ENCODE results near the gene FANCC.

FANCC gene

GRCh38 chr9:95202076-95202681, 115.3 kb downstream of the FANCC start:
- no peak for DNase-seq (ENCODE audit: low read depth)
- no peak for TF ChIP-seq CTCF (IDR thresholded peaks at IDR 0.05; ENCODE audit: control insufficient read depth, extremely low read depth, insufficient read depth)
- H3K4me3 ChIP-seq (ENCODE audit: low read depth, low read length) = no peak overlapping the region

GRCh38 chr9:95201206-95201605, 116.3 kb downstream of the FANCC start:
- no peak overlapping the region for H3K4me3 ChIP-seq (ENCODE audit: low read depth, low read length)
- no peak for TF ChIP-seq CTCF (IDR thresholded peaks at IDR 0.05; ENCODE audit: control insufficient read depth, extremely low read depth, insufficient read depth)
- DNase-seq (ENCODE audit: low read depth) = no peak

GRCh38 chr9:95197692-95198271, 119.7 kb downstream of the FANCC start:
- H3K4me3 ChIP-seq (ENCODE audit: low read depth, low read length) = no peak overlapping the region
- DNase-seq (ENCODE audit: low read depth) = peak; percentile 76
- no peak for TF ChIP-seq CTCF (IDR thresholded peaks at IDR 0.05; ENCODE audit: control insufficient read depth, extremely low read depth, insufficient read depth)

- no peak overlapping the region for H3K4me3 ChIP-seq (ENCODE audit: low read depth, low read length)
- TF ChIP-seq CTCF (IDR thresholded peaks at IDR 0.05; ENCODE audit: control insufficient read depth, extremely low read depth, insufficient read depth) = no peak
- DNase-seq (ENCODE audit: low read depth) = no peak
Observed at GRCh38 chr9:95193480-95193879, 124.0 kb downstream of the FANCC start.

GRCh38 chr9:95193067-95193466, 124.4 kb downstream of the FANCC start:
- 0 out of 2 replicates have a peak, but pooled peaks have one; percentile 7 for TF ChIP-seq CTCF (IDR thresholded peaks at IDR 0.05; ENCODE audit: control insufficient read depth, extremely low read depth, insufficient read depth)
- no peak overlapping the region for H3K4me3 ChIP-seq (ENCODE audit: low read depth, low read length)
- no peak for DNase-seq (ENCODE audit: low read depth)

GRCh38 chr9:95192631-95193030, 124.9 kb downstream of the FANCC start:
- DNase-seq (ENCODE audit: low read depth) = no peak
- H3K4me3 ChIP-seq (ENCODE audit: low read depth, low read length) = no peak overlapping the region
- TF ChIP-seq CTCF (IDR thresholded peaks at IDR 0.05; ENCODE audit: control insufficient read depth, extremely low read depth, insufficient read depth) = no peak

- no peak for DNase-seq (ENCODE audit: low read depth)
- TF ChIP-seq CTCF (IDR thresholded peaks at IDR 0.05; ENCODE audit: control insufficient read depth, extremely low read depth, insufficient read depth) = no peak
- no peak overlapping the region for H3K4me3 ChIP-seq (ENCODE audit: low read depth, low read length)
Observed at GRCh38 chr9:95190413-95190812, 127.1 kb downstream of the FANCC start.
